ENCODE measurements around the gene IL17RB. TPM values are rescaled to one million over a fixed set of nuclear protein-coding genes. Genes with fewer than 3 reads are reported as not detected.

The IL17RB gene
- total and polyA plus RNA-seq, 2 of the 8 experiments (the other 6 are each of a cell fraction or from before 2014, with no cell fraction given): 7.0 to 24.6 TPM

GRCh38 chr3:53902067-53902466, 55.7 kb downstream of the IL17RB start:
- no peak overlapping the region for H3K56ac ChIP-seq (replicated peaks; ENCODE audit: insufficient read length, low read depth, low read length)
- FAIRE-seq: no peak

More at GRCh38 chr3:53902067-53902466, 55.7 kb downstream of the IL17RB start:
- Histone ChIP-seq H3K4me2 (ENCODE audit: insufficient read depth in 1 of 2, low read depth in 2 of 2, low read length in 2 of 2) (no peak overlapping the region), H2BK12ac (ENCODE audit: low read depth, low read length) (no peak overlapping the region), H2AFZ (ENCODE audit: low read length) (no peak overlapping the region), H3K9ac (replicated peaks in 1 of 4; ENCODE audit: extremely low read depth in 1 of 4, low read depth in 3 of 4, low read length in 3 of 4) (no peak overlapping the region), H3K23me2 (ENCODE audit: low read depth, low read length) (no peaks in the 10 kb centered on the region), H3K79me1 (ENCODE audit: low read depth, low read length) (no peaks in the 10 kb centered on the region), H3K4me3 (ENCODE audit: extremely low read depth in 1 of 4, insufficient read depth in 2 of 4, low read depth in 3 of 4, low read length in 4 of 4) (no peak overlapping the region), H3K14ac (ENCODE audit: insufficient read length) (no peak overlapping the region), H4K5ac (ENCODE audit: insufficient read length, low read depth, low read length) (no peak overlapping the region), H2BK15ac (ENCODE audit: low read length) (no peak overlapping the region), H3K4me1 (replicated peaks in 1 of 4; ENCODE audit: control insufficient read depth in 3 of 4, insufficient read depth in 4 of 4, low read length in 3 of 4) (no peaks in the 10 kb centered on the region), H3K23ac (ENCODE audit: insufficient read length) (no peak overlapping the region), H2BK5ac (ENCODE audit: low read depth, low read length) (no peak overlapping the region), H3K79me2 (ENCODE audit: control insufficient read depth in 1 of 2, insufficient read depth in 2 of 2, low read length in 2 of 2) (no peaks in the 10 kb centered on the region), H3K9me3 (ENCODE audit: insufficient read depth in 2 of 2, low read depth in 1 of 2, low read length in 1 of 2) (no peaks in the 10 kb centered on the region), H3K27me3 (replicated peaks in 1 of 4; ENCODE audit: control insufficient read depth in 3 of 4, extremely low read depth in 1 of 4, insufficient read depth in 3 of 4, low read length in 3 of 4) (no peaks in the 10 kb centered on the region; a peak in 2 of 7 replicates), H2BK120ac (replicated peaks; ENCODE audit: low read depth, low read length) (no peak overlapping the region), H2AK5ac (ENCODE audit: low read depth, low read length) (no peak overlapping the region), H4K8ac (ENCODE audit: extremely low read depth, insufficient read depth, low read length) (no peak overlapping the region), H3K18ac (ENCODE audit: extremely low read depth, low read length) (no peak overlapping the region), H2BK20ac (ENCODE audit: low read length) (no peak overlapping the region), H3K36me3 (ENCODE audit: control insufficient read depth in 2 of 4, insufficient read depth in 4 of 4, low read length in 3 of 4) (no peaks in the 10 kb centered on the region), H4K20me1 (replicated peaks in 1 of 2; ENCODE audit: control insufficient read depth in 1 of 2, insufficient read depth in 2 of 2, low read length in 2 of 2) (no peaks in the 10 kb centered on the region), H4K91ac (replicated peaks; ENCODE audit: insufficient read length, low read length) (no peak overlapping the region), H3K27ac (ENCODE audit: low read depth, low read length) (no peak overlapping the region), H3K4ac (replicated peaks; ENCODE audit: insufficient read length, low read depth, low read length) (no peak overlapping the region)
- no peak for TF ChIP-seq SAP30 (IDR thresholded peaks at IDR 0.05; ENCODE audit: insufficient read depth, insufficient replicate concordance, low read length)
- TF ChIP-seq EZH2 (IDR thresholded peaks at IDR 0.05; ENCODE audit: low read depth, low read length, severe bottlenecking): no peak
- no peak for TF ChIP-seq EP300 (IDR thresholded peaks at IDR 0.05; ENCODE audit: borderline replicate concordance in 1 of 2, low read depth in 2 of 2, low read length in 2 of 2)
- TF ChIP-seq SIN3A (conservative IDR thresholded peaks at IDR 0.05 in 1 of 2, IDR thresholded peaks at IDR 0.05 in 1 of 2; ENCODE audit: low read depth in 1 of 2, low read length in 2 of 2): no peak
- ChIA-PET POLR2A (ENCODE audit: partially characterized antibody) (interaction anchor here (0.6 kb wide), 1 partner anchor 529 kb away, joined by 3 read pairs; no protein-coding TSS in a partner anchor), CTCF (ENCODE audit: partially characterized antibody) (no interaction called here)
- DNase-seq (ENCODE audit: low read depth in 1 of 2, low spot score in 2 of 2): no peak
- WGBS, 2 experiments (ENCODE audit: extremely low coverage in 1 of 2, insufficient coverage in 1 of 2, insufficient read length in 1 of 2, insufficient replicate concordance in 2 of 2, low coverage in 1 of 2, low lambda C conversion rate in 2 of 2, missing lambda C conversion rate in 1 of 2): 76% methylated on average over 1 of the region's 1 CpG; no CpG with 5 or more reads in 1 of the 2 experiments
